Measurements from ENCODE around the gene NWD2.

GRCh38 chr4:37476691-37477090 lies 232.1 kb downstream of the NWD2 start:
- TF ChIP-seq RARB (CRISPR knock-in tag; IDR thresholded peaks at IDR 0.05) = no peak
- TF ChIP-seq TSHZ2 (CRISPR knock-in tag; IDR thresholded peaks at IDR 0.05) = no peak
- no peak for TF ChIP-seq PATZ1 (CRISPR knock-in tag; IDR thresholded peaks at IDR 0.05; ENCODE audit: borderline replicate concordance)
- no peak for TF ChIP-seq CSDC2 (CRISPR knock-in tag; IDR thresholded peaks at IDR 0.05)
- TF ChIP-seq TOX (CRISPR knock-in tag; IDR thresholded peaks at IDR 0.05; ENCODE audit: borderline replicate concordance) = no peak
- no peak for TF ChIP-seq SNAI2 (CRISPR knock-in tag; IDR thresholded peaks at IDR 0.05)
- TF ChIP-seq, protein P1, sequence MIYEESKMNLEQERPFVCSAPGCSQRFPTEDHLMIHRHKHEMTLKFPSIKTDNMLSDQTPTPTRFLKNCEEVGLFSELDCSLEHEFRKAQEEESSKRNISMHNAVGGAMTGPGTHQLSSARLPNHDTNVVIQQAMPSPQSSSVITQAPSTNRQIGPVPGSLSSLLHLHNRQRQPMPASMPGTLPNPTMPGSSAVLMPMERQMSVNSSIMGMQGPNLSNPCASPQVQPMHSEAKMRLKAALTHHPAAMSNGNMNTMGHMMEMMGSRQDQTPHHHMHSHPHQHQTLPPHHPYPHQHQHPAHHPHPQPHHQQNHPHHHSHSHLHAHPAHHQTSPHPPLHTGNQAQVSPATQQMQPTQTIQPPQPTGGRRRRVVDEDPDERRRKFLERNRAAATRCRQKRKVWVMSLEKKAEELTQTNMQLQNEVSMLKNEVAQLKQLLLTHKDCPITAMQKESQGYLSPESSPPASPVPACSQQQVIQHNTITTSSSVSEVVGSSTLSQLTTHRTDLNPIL (CRISPR knock-in tag; IDR thresholded peaks at IDR 0.05; ENCODE audit: low read depth) = no peak
- TF ChIP-seq BACH2 (CRISPR knock-in tag; IDR thresholded peaks at IDR 0.05; ENCODE audit: borderline replicate concordance) = no peak
- TF ChIP-seq ARNTL (CRISPR knock-in tag; IDR thresholded peaks at IDR 0.05; ENCODE audit: borderline replicate concordance, low read depth) = no peak
- no peak for TF ChIP-seq ZFP3 (CRISPR knock-in tag; IDR thresholded peaks at IDR 0.05)
- TF ChIP-seq ZNF70 (CRISPR knock-in tag; IDR thresholded peaks at IDR 0.05) = no peak
- TF ChIP-seq, protein P2, sequence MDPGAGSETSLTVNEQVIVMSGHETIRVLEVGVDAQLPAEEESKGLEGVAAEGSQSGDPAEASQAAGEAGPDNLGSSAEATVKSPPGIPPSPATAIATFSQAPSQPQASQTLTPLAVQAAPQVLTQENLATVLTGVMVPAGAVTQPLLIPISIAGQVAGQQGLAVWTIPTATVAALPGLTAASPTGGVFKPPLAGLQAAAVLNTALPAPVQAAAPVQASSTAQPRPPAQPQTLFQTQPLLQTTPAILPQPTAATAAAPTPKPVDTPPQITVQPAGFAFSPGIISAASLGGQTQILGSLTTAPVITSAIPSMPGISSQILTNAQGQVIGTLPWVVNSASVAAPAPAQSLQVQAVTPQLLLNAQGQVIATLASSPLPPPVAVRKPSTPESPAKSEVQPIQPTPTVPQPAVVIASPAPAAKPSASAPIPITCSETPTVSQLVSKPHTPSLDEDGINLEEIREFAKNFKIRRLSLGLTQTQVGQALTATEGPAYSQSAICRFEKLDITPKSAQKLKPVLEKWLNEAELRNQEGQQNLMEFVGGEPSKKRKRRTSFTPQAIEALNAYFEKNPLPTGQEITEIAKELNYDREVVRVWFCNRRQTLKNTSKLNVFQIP (CRISPR knock-in tag; IDR thresholded peaks at IDR 0.05; ENCODE audit: borderline replicate concordance, low read depth) = no peak
- no peak for TF ChIP-seq ZNF565 (CRISPR knock-in tag; conservative IDR thresholded peaks at IDR 0.05; ENCODE audit: low read depth)
- no peak for TF ChIP-seq ZFP30 (CRISPR knock-in tag; IDR thresholded peaks at IDR 0.05)

All from SK-N-SH treated with all-trans-retinoic acid at 6 μM for 48 hours (cell line).